Measurements from ENCODE around the gene SLC39A11. TPM values are rescaled to one million over a fixed set of nuclear protein-coding genes. Genes with fewer than 3 reads are reported as not detected.
A peak's percentile ranks its signal among the peaks of the same experiment; 100 is the strongest.
"Not testable (repeated sequence)": the region's sequence is repeated elsewhere in the genome, so short reads cannot be mapped to it uniquely, and the experiment has no call there.

The SLC39A11 gene
- total RNA-seq, 1 experiment from 2014 or later = 18.9 TPM

GRCh38 chr17:72825218-72825617, 267.3 kb downstream of the SLC39A11 start:
- TF ChIP-seq, protein P1, sequence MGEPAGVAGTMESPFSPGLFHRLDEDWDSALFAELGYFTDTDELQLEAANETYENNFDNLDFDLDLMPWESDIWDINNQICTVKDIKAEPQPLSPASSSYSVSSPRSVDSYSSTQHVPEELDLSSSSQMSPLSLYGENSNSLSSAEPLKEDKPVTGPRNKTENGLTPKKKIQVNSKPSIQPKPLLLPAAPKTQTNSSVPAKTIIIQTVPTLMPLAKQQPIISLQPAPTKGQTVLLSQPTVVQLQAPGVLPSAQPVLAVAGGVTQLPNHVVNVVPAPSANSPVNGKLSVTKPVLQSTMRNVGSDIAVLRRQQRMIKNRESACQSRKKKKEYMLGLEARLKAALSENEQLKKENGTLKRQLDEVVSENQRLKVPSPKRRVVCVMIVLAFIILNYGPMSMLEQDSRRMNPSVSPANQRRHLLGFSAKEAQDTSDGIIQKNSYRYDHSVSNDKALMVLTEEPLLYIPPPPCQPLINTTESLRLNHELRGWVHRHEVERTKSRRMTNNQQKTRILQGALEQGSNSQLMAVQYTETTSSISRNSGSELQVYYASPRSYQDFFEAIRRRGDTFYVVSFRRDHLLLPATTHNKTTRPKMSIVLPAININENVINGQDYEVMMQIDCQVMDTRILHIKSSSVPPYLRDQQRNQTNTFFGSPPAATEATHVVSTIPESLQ (CRISPR knock-in tag; IDR thresholded peaks at IDR 0.05) = no peak
- CTCF ChIA-PET = no interaction called here
- POLR2A ChIA-PET = no interaction called here

DNA sequence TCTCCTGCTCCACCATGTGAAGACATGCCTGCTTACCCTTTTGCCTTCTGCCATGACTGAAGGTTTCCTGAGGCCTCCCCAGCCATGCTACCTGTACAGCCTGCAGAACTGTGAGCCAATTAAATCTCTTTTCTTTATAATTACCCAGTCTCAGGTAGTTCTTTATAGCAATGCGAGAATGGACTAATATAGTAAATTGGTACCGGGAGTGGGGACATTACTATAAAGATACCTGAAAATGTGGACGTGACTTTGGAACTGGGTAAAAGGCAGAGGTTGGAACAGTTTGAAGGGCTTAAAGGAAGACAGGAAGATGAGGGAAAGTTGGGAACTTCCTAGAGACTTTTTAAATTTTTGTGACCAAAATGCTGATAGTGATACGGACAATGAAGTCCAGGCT, 268.2 kb downstream of the SLC39A11 start:
- H3K4me3 Mint-ChIP-seq, CTCF ChIA-PET: not testable (repeated sequence)
- POLR2A ChIA-PET = interaction anchor here (1.0 kb wide), 1 partner anchor 17 kb away, joined by 3 read pairs; no protein-coding TSS in a partner anchor

More at GRCh38 chr17:72825218-72825617, 267.3 kb downstream of the SLC39A11 start:
- Mint-ChIP-seq H3K27me3 (ENCODE audit: low read depth) (no peaks in the 10 kb centered on the region; the same call in 1 of the 2 replicates), H3K9me3 (peaks cover 41% of the 10 kb centered on the region), H3K4me1 (no peaks in the 10 kb centered on the region), H3K27ac (no peak overlapping the region), H3K4me3 (no peak overlapping the region), H3K36me3 (peaks cover 32% of the 10 kb centered on the region)
- ATAC-seq (no peak), DNase-seq (ENCODE audit: low spot score) (no peak)

DNA sequence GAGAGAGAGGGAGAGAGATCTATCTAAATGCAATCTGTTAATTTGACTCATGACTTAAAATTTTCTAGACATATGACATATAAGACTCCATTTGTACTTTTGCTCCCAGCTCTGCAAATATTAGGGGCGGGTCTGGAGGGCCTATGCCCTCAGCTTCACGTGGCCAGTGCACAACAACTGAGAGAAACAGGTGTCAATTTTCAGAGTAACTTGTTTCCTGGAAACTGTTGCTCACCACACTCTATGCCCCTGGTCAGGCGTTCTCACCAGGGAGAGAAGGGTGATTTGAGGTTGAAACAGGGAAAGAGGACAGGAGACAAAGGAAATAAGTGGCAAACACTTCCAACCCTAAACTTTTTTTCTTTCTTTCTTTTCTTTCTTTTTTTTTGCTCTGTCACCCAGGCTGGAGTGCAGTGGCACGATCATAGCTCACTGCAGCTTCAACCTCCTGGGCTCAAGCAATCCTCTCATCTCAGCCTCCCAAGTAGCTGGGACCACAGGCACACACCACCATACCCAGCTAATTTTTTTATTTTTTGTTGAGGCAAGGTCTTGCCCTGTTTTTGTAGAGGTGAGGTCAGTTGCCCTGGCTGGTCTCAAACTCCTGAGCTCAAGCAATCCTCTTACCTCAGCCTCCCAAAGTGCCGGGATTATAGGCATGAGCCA, 270.0 kb downstream of the SLC39A11 start:
- ChIA-PET POLR2A (interaction anchor here (0.6 kb wide), 1 partner anchor 1158 kb away, joined by 6 read pairs; no protein-coding TSS in a partner anchor), CTCF (interaction anchor here (1.1 kb wide), 1 partner anchor 97 kb away, joined by 4 read pairs; no protein-coding TSS in a partner anchor)
- no peak overlapping the region for H3K27ac Mint-ChIP-seq
- ATAC-seq = no peak
- no peak overlapping the region for H3K4me3 Mint-ChIP-seq
- peaks cover 41% of the 10 kb centered on the region for H3K9me3 Mint-ChIP-seq
- no peaks in the 10 kb centered on the region for H3K4me1 Mint-ChIP-seq
- H3K36me3 Mint-ChIP-seq = peaks cover 32% of the 10 kb centered on the region
- TF ChIP-seq GABPB1 (CRISPR knock-in tag; IDR thresholded peaks at IDR 0.05) = peak; percentile 38; the same call in 1 of the 2 replicates
- no peak for TF ChIP-seq FOXK1 (CRISPR knock-in tag; IDR thresholded peaks at IDR 0.05)
- no peak for DNase-seq (ENCODE audit: low spot score)
- no peaks in the 10 kb centered on the region; the same call in 1 of the 2 replicates for H3K27me3 Mint-ChIP-seq (ENCODE audit: low read depth)

More for the DNA sequence above, 268.2 kb downstream of the SLC39A11 start:
- Mint-ChIP-seq H3K36me3 (peaks cover 32% of the 10 kb centered on the region), H3K9me3 (peaks cover 41% of the 10 kb centered on the region)
- H3K27ac Mint-ChIP-seq; ATAC-seq; H3K27me3 Mint-ChIP-seq (ENCODE audit: low read depth); H3K4me1 Mint-ChIP-seq; DNase-seq (ENCODE audit: low spot score): not testable (repeated sequence)

DNA sequence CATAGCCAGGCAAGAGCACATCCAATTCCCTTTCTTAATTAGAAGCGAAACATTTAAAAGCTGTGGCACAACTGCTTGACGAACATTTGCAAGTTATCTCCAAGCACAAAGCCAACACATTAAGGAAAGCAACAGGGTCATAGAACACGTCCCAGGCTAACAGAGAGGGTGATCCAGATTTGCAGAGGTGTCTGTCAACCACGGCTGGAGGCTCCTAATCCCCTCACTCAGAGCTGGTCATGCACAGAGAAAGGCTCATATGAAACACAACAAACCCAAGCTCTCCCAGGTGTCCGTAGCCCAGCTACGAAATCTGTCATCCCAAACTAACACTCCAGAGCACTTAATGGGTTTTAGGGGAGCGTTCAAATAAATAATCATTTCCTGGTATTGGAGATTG, 276.1 kb downstream of the SLC39A11 start:
- Mint-ChIP-seq H3K4me3 (no peak overlapping the region), H3K27ac (no peak overlapping the region), H3K27me3 (ENCODE audit: low read depth) (no peaks in the 10 kb centered on the region), H3K36me3 (0 out of 2 replicates have a peak, but pooled peaks cover 4% of the 10 kb centered on the region), H3K9me3 (peaks cover 5% of the 10 kb centered on the region), H3K4me1 (no peaks in the 10 kb centered on the region)
- no peak for DNase-seq (ENCODE audit: low spot score)
- ChIA-PET POLR2A (no interaction called here), CTCF (no interaction called here)
- ATAC-seq = no peak
- no peak for TF ChIP-seq ZNF232 (CRISPR knock-in tag; IDR thresholded peaks at IDR 0.05)
- TF ChIP-seq HMGA2 (CRISPR knock-in tag; IDR thresholded peaks at IDR 0.05) = no peak
- no peak for TF ChIP-seq CDX4 (CRISPR knock-in tag; IDR thresholded peaks at IDR 0.05; ENCODE audit: borderline replicate concordance)
- TF ChIP-seq, protein P1 (CRISPR knock-in tag; IDR thresholded peaks at IDR 0.05) = no peak
- TF ChIP-seq TEAD4 (CRISPR knock-in tag; IDR thresholded peaks at IDR 0.05) = no peak
- TF ChIP-seq, protein P2, sequence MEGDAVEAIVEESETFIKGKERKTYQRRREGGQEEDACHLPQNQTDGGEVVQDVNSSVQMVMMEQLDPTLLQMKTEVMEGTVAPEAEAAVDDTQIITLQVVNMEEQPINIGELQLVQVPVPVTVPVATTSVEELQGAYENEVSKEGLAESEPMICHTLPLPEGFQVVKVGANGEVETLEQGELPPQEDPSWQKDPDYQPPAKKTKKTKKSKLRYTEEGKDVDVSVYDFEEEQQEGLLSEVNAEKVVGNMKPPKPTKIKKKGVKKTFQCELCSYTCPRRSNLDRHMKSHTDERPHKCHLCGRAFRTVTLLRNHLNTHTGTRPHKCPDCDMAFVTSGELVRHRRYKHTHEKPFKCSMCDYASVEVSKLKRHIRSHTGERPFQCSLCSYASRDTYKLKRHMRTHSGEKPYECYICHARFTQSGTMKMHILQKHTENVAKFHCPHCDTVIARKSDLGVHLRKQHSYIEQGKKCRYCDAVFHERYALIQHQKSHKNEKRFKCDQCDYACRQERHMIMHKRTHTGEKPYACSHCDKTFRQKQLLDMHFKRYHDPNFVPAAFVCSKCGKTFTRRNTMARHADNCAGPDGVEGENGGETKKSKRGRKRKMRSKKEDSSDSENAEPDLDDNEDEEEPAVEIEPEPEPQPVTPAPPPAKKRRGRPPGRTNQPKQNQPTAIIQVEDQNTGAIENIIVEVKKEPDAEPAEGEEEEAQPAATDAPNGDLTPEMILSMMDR (IDR thresholded peaks at IDR 0.05) = no peak
- no peak for TF ChIP-seq SMAD4 (CRISPR knock-in tag; IDR thresholded peaks at IDR 0.05)
- no peak for TF ChIP-seq RELA (CRISPR knock-in tag; IDR thresholded peaks at IDR 0.05; ENCODE audit: borderline replicate concordance)
- TF ChIP-seq, protein P3, sequence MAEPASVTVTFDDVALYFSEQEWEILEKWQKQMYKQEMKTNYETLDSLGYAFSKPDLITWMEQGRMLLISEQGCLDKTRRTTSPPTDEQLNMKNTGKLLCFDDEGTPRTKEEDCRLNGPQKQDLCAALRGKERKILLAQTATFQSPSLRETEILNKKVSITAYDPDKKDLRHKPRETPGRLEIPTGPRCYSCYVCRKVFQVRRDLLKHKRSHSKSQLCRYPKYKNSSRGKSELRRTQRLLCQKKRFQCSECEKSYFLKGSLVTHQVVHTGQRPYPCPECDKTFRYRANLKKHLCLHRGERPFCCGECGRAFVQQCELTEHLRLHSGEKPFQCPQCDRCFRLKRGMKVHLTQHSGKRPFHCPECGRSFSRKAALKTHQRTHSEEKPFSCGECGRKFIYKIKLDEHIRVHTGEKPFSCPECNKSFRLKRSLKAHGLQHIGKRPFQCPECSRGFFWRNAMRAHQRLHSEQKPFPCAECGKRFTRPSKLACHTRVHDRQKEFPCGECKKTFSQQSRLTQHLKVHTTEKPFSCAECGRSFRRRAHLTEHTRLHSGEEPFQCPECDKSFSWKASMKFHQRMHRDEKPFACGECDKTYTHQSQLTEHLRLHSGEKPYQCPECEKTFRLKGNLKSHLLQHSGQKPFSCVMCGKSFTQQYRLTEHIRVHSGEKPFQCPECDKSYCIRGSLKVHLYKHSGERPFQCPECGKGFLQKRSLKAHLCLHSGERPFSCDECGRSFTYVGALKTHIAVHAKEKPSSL (CRISPR knock-in tag; conservative IDR thresholded peaks at IDR 0.05) = no peak
- TF ChIP-seq ZNF423 (CRISPR knock-in tag; IDR thresholded peaks at IDR 0.05) = no peak
- no peak for TF ChIP-seq RORB (CRISPR knock-in tag; IDR thresholded peaks at IDR 0.05)
- TF ChIP-seq NR2C2 (CRISPR knock-in tag; IDR thresholded peaks at IDR 0.05) = no peak
